HEK293T (cell line): ENCODE results near the gene DTD1.

Experiments used
- BHLHE40 ChIP-seq: fragments of 450-650 bp; IDR thresholded peaks from 2 replicates; pipeline ENCODE4 v1.6.1; 2016; ENCODE audit warnings: mild to moderate bottlenecking, moderate library complexity, borderline replicate concordance
- ELF4 ChIP-seq: fragments of 450-650 bp; IDR thresholded peaks from 2 replicates; pipeline ENCODE4 v1.6.1; 2017; ENCODE audit warnings: antibody characterized with exemption
- FOXM1 ChIP-seq: fragments of 450-650 bp; IDR thresholded peaks from 2 replicates; pipeline ENCODE4 v1.6.1; 2017; ENCODE audit warnings: mild to moderate bottlenecking, borderline replicate concordance
- HDGF ChIP-seq: fragments of 450-650 bp; IDR thresholded peaks from 2 replicates; pipeline ENCODE4 v1.6.1; 2017; ENCODE audit warnings: antibody characterized with exemption, borderline replicate concordance
- SP1 ChIP-seq: fragments of 450-650 bp; IDR thresholded peaks from 2 replicates; pipeline ENCODE4 v1.6.1; 2017
- SUZ12 ChIP-seq: fragments of 450-650 bp; IDR thresholded peaks from 2 replicates; pipeline ENCODE4 v1.6.1; 2016; ENCODE audit warnings: mild to moderate bottlenecking
- ZNF384 ChIP-seq: fragments of 450-650 bp; IDR thresholded peaks from 2 replicates; pipeline ENCODE4 v1.6.1; 2016

DNA sequence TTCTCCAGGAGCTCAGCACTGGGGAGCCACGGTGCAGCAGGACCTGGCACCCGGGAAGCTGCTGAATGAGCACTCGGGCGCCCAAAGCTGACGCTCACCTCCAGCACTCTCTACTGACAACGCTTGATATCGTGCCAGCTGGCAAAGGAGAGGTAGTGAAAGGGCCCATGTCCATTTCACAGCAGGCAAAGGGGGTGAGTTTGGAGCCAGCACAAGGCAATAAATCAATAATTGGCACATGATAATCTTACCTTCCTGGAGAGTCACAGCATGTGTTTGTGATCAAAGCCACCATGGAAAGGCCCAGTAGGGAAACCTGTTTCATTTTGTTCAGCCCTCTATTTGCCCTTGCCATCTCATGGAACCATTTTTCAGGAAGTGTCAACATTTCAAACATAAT is 43.9 kb upstream of the DTD1 start:
- TF ChIP-seq HDGF (no peak), ZNF384 (no peak), SUZ12 (no peak), SP1 (no peak), BHLHE40 (no peak), FOXM1 (no peak), ELF4 (no peak)
